GM12874 (cell line): ENCODE measurements around the gene NR2F1.

Source experiments
- CTCF ChIP-seq: IDR thresholded peaks from 2 replicates; pipeline ENCODE4 v1.5.1; 2011; ENCODE audit warnings: low read depth, mild to moderate bottlenecking, control low read depth, low read length, moderate library complexity; ENCODE audit not compliant: insufficient read depth

NR2F1 gene

GRCh38 chr5:93571114-93571949 is 11.7 kb upstream of the NR2F1 start:
- TF ChIP-seq CTCF, result no peak

GRCh38 chr5:93572101-93572607 is 10.9 kb upstream of the NR2F1 start:
- TF ChIP-seq CTCF, result no peak

GRCh38 chr5:93572608-93573353 is 10.2 kb upstream of the NR2F1 start:
- no peak for TF ChIP-seq CTCF

- no peak for TF ChIP-seq CTCF
Observed at GRCh38 chr5:93573354-93574351, 9.4 kb upstream of the NR2F1 start.

- TF ChIP-seq CTCF, result no peak
Observed at GRCh38 chr5:93574491-93575305, 8.3 kb upstream of the NR2F1 start.

GRCh38 chr5:93575461-93576414 is 7.3 kb upstream of the NR2F1 start:
- no peak for TF ChIP-seq CTCF
